Neural cell (in vitro differentiated cells): Measurements from ENCODE around the gene GNL1. TPM values are rescaled to one million over a fixed set of nuclear protein-coding genes. Genes with fewer than 3 reads are reported as not detected.

ENCODE experiments used
- H2AFZ ChIP-seq: fragments of 200-600, 300-800 bp; sonication (generic), shearing (Covaris generic); 2 replicates; pipeline ENCODE4 v1.6.0; 2014; ENCODE audit warnings: low read depth, mild to moderate bottlenecking, antibody characterized with exemption, low read length, moderate library complexity
- H3F3A ChIP-seq: fragments of 200-600 bp; shearing (Covaris generic); 2 replicates; pipeline ENCODE4 v1.6.1; 2016; ENCODE audit warnings: mild to moderate bottlenecking, moderate library complexity, mixed read lengths, antibody characterized with exemption, low read length; ENCODE audit not compliant: insufficient read depth, poor library complexity, severe bottlenecking
- H3K27ac ChIP-seq: fragments of 200-600, 300-800 bp; sonication (generic), shearing (Covaris generic); 2 replicates; pipeline ENCODE4 v1.5.1; 2014; ENCODE audit warnings: mild to moderate bottlenecking, low read length, moderate library complexity
- H3K27me3 ChIP-seq: fragments of 300-800, 200-600 bp; sonication (generic), shearing (Covaris generic); 2 replicates; pipeline ENCODE4 v1.6.0; 2014; ENCODE audit warnings: mild to moderate bottlenecking, low read depth, low read length, moderate library complexity; ENCODE audit not compliant: insufficient read depth
- H3K36me3 ChIP-seq: fragments of 300-800, 200-600 bp; sonication (generic), shearing (Covaris generic); 2 replicates; pipeline ENCODE4 v1.5.1; 2014; ENCODE audit warnings: mild to moderate bottlenecking, antibody characterized with exemption, low read length, moderate library complexity; ENCODE audit not compliant: insufficient read depth
- H3K4me2 ChIP-seq: fragments of 300-800, 200-600 bp; sonication (generic), shearing (Covaris generic); 2 replicates; pipeline ENCODE4 v1.6.0; 2014; ENCODE audit warnings: mild to moderate bottlenecking, low read length
- H3K4me3 ChIP-seq: fragments of 300-800, 200-600 bp; sonication (generic), shearing (Covaris generic); 2 replicates; pipeline ENCODE4 v1.5.1; 2014; ENCODE audit warnings: mild to moderate bottlenecking, low read length, moderate library complexity
- H3K79me2 ChIP-seq: fragments of 200-600 bp; shearing (Covaris generic); replicated peaks from 2 replicates; pipeline ENCODE4 v1.6.0; 2014; ENCODE audit warnings: mild to moderate bottlenecking, low read length, moderate library complexity; ENCODE audit not compliant: insufficient read depth
- H3K9ac ChIP-seq: fragments of 300-800, 200-600 bp; sonication (generic), shearing (Covaris generic); 2 replicates; pipeline ENCODE4 v1.6.1; 2016; ENCODE audit warnings: mild to moderate bottlenecking, low read length, mixed read lengths
- H3K9me2 ChIP-seq: fragments of 200-600 bp; shearing (Covaris generic); 2 replicates; pipeline ENCODE4 v1.6.1; 2016; ENCODE audit warnings: mild to moderate bottlenecking, low read length, mixed read lengths; ENCODE audit not compliant: insufficient read depth
- H3K9me3 ChIP-seq: fragments of 200-600, 300-800 bp; sonication (generic), shearing (Covaris generic); 2 replicates; pipeline ENCODE4 v1.6.1; 2016; ENCODE audit warnings: mild to moderate bottlenecking, mixed run types, low read length, moderate library complexity, mixed read lengths
- H4K20me1 ChIP-seq: fragments of 200-600 bp; shearing (Covaris generic); 2 replicates; pipeline ENCODE4 v1.6.1; 2016; ENCODE audit warnings: mild to moderate bottlenecking, mixed run types; ENCODE audit not compliant: insufficient read depth
- EP300 ChIP-seq: fragments of 450-650 bp; conservative IDR thresholded peaks from 2 replicates; pipeline ENCODE4 v1.6.1; 2014; ENCODE audit warnings: antibody characterized with exemption, mild to moderate bottlenecking, moderate library complexity; ENCODE audit not compliant: poor library complexity, severe bottlenecking
- EZH2 ChIP-seq: fragments of 200-600, 300-800 bp; shearing (Covaris generic), sonication (generic); IDR thresholded peaks from 2 replicates; pipeline ENCODE4 v1.6.1; 2014; ENCODE audit warnings: antibody characterized with exemption, low read length, borderline replicate concordance, mild to moderate bottlenecking; ENCODE audit not compliant: insufficient read depth, poor library complexity, severe bottlenecking
- MXI1 ChIP-seq: fragments of 450-650 bp; conservative IDR thresholded peaks from 2 replicates; pipeline ENCODE4 v1.6.1; 2014; ENCODE audit warnings: antibody characterized with exemption, mild to moderate bottlenecking; ENCODE audit not compliant: poor library complexity, severe bottlenecking
- POLR2AphosphoS5 ChIP-seq: IDR thresholded peaks from 2 replicates; pipeline ENCODE4 v1.6.1; 2012
- RAD21 ChIP-seq: fragments of 450-650 bp; conservative IDR thresholded peaks from 2 replicates; pipeline ENCODE4 v1.6.1; 2014; ENCODE audit warnings: antibody characterized with exemption, mild to moderate bottlenecking, moderate library complexity
- SMC3 ChIP-seq: fragments of 450-650 bp; conservative IDR thresholded peaks from 2 replicates; pipeline ENCODE4 v1.6.1; 2014; ENCODE audit warnings: antibody characterized with exemption, mild to moderate bottlenecking, moderate library complexity; ENCODE audit not compliant: poor library complexity
- TAF1 ChIP-seq: IDR thresholded peaks from 2 replicates; pipeline ENCODE4 v1.6.1; 2012; ENCODE audit warnings: low read depth
- polyA plus RNA-seq: library from polyadenylated mRNA; depleted of rRNA; stranded (reverse); fragments of >200 nt; gene quantifications from 2 replicates; pipeline ENCODE4 v1.2.3, GENCODE V29; 2014
- TF ChIP-seq, protein P1 (sequence below): fragments of 450-650 bp; IDR thresholded peaks from 2 replicates; pipeline ENCODE4 v1.5.1; 2014; ENCODE audit warnings: antibody characterized with exemption, mild to moderate bottlenecking, moderate library complexity; ENCODE audit not compliant: poor library complexity, severe bottlenecking
- TF ChIP-seq, protein P2 (sequence below): IDR thresholded peaks from 2 replicates; pipeline ENCODE4 v1.6.1; 2012; ENCODE audit warnings: borderline replicate concordance

GNL1 gene
- polyA plus RNA-seq, 1 donor from 2014 or later = 38.9 TPM

DNA sequence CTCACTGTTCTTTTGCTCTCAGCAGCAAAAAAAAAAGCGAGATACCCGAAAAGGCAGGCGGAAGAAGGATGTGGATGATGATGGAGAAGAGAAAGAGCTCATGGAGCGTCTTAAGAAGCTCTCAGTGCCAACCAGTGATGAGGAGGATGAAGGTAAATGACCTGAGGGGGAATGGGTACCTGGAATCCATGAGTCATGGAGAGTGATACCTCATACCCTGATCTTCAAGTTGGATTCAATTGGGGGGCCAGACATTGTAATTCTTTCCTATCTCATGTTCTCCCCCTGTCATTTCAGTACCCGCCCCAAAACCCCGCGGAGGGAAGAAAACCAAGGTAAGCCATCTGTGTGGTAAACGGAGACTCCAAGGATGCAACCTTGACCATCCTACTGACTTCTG is 21.8 kb upstream of the GNL1 start:
- Histone ChIP-seq H3K27me3 (no peaks in the 10 kb centered on the region), H3F3A (no peaks in the 10 kb centered on the region), H3K4me3 (no peak overlapping the region), H3K27ac (no peak overlapping the region), H3K9me3 (no peaks in the 10 kb centered on the region), H3K9ac (no peak overlapping the region), H3K79me2 (peaks cover 23% of the 10 kb centered on the region), H2AFZ (no peak overlapping the region), H3K36me3 (no peaks in the 10 kb centered on the region), H4K20me1 (no peaks in the 10 kb centered on the region), H3K9me2 (no peaks in the 10 kb centered on the region), H3K4me2 (no peak overlapping the region)
- TF ChIP-seq MXI1 (no peak), EZH2 (no peak), RAD21 (no peak), SMC3 (no peak), EP300 (no peak), POLR2AphosphoS5 (no peak), TAF1 (no peak)
- TF ChIP-seq, protein P1, sequence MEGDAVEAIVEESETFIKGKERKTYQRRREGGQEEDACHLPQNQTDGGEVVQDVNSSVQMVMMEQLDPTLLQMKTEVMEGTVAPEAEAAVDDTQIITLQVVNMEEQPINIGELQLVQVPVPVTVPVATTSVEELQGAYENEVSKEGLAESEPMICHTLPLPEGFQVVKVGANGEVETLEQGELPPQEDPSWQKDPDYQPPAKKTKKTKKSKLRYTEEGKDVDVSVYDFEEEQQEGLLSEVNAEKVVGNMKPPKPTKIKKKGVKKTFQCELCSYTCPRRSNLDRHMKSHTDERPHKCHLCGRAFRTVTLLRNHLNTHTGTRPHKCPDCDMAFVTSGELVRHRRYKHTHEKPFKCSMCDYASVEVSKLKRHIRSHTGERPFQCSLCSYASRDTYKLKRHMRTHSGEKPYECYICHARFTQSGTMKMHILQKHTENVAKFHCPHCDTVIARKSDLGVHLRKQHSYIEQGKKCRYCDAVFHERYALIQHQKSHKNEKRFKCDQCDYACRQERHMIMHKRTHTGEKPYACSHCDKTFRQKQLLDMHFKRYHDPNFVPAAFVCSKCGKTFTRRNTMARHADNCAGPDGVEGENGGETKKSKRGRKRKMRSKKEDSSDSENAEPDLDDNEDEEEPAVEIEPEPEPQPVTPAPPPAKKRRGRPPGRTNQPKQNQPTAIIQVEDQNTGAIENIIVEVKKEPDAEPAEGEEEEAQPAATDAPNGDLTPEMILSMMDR = no peak
- TF ChIP-seq, protein P2, sequence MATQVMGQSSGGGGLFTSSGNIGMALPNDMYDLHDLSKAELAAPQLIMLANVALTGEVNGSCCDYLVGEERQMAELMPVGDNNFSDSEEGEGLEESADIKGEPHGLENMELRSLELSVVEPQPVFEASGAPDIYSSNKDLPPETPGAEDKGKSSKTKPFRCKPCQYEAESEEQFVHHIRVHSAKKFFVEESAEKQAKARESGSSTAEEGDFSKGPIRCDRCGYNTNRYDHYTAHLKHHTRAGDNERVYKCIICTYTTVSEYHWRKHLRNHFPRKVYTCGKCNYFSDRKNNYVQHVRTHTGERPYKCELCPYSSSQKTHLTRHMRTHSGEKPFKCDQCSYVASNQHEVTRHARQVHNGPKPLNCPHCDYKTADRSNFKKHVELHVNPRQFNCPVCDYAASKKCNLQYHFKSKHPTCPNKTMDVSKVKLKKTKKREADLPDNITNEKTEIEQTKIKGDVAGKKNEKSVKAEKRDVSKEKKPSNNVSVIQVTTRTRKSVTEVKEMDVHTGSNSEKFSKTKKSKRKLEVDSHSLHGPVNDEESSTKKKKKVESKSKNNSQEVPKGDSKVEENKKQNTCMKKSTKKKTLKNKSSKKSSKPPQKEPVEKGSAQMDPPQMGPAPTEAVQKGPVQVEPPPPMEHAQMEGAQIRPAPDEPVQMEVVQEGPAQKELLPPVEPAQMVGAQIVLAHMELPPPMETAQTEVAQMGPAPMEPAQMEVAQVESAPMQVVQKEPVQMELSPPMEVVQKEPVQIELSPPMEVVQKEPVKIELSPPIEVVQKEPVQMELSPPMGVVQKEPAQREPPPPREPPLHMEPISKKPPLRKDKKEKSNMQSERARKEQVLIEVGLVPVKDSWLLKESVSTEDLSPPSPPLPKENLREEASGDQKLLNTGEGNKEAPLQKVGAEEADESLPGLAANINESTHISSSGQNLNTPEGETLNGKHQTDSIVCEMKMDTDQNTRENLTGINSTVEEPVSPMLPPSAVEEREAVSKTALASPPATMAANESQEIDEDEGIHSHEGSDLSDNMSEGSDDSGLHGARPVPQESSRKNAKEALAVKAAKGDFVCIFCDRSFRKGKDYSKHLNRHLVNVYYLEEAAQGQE = no peak

DNA sequence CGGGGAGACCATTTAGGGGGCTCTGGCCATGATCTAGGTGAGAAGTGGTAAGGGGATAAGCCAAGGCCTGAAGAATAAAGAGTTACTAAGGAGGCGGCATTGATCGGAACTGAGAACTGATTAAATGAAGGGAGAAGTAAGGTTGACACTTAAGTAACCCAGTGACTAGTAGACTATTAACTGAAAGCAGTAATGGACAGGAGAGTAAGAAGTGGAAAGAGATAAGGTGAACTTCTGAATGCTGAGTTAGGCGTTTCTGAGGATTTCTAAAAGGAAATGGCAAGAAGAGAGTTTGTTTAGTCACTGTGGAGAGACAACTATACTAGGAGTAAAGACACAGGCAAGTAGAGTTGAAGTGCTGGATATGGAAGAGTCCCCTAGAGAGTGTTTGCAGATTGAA is 16.8 kb upstream of the GNL1 start:
- H3K27ac ChIP-seq = no peak overlapping the region
- H3K79me2 ChIP-seq = peaks cover 39% of the 10 kb centered on the region
- no peaks in the 10 kb centered on the region for H4K20me1 ChIP-seq
- no peaks in the 10 kb centered on the region for H3K36me3 ChIP-seq
- no peaks in the 10 kb centered on the region for H3K9me2 ChIP-seq
- H3K9ac ChIP-seq = no peak overlapping the region
- no peaks in the 10 kb centered on the region for H3F3A ChIP-seq
- peak overlapping the region; percentile 77 for H3K4me3 ChIP-seq
- H3K27me3 ChIP-seq = peaks cover 7% of the 10 kb centered on the region
- no peaks in the 10 kb centered on the region for H3K9me3 ChIP-seq
- H3K4me2 ChIP-seq = no peak overlapping the region
- no peak overlapping the region for H2AFZ ChIP-seq
- TF ChIP-seq SMC3 (no peak), EP300 (no peak), POLR2AphosphoS5 (no peak), EZH2 (no peak), TAF1 (no peak), MXI1 (no peak), RAD21 (no peak)
- TF ChIP-seq, protein P1 = no peak
- TF ChIP-seq, protein P2 = no peak
